HG02938 (cell line): ENCODE measurements around the gene KIRREL3.

ENCODE experiments used
- ATAC-seq: cut with Tn5 transposase; IDR thresholded peaks from one replicate; pipeline ENCODE4 v1.9.1; 2021; ENCODE audit warnings: mild to moderate bottlenecking, moderate library complexity; ENCODE audit not compliant: unreplicated experiment

KIRREL3 gene

GRCh38 chr11:126646701-126647557 is 353.6 kb downstream of the KIRREL3 start:
- ATAC-seq, result no peak

- no peak for ATAC-seq
Measured at GRCh38 chr11:126645186-126645585, 355.4 kb downstream of the KIRREL3 start.

GRCh38 chr11:126640186-126640585 is 360.4 kb downstream of the KIRREL3 start:
- no peak for ATAC-seq

- ATAC-seq, result no peak
Measured at GRCh38 chr11:126639692-126640091, 360.9 kb downstream of the KIRREL3 start.

GRCh38 chr11:126638648-126639047 is 361.9 kb downstream of the KIRREL3 start:
- ATAC-seq, result no peak

- no peak for ATAC-seq
Measured at GRCh38 chr11:126637795-126638175, 362.8 kb downstream of the KIRREL3 start.

- ATAC-seq, result no peak
Measured at GRCh38 chr11:126636911-126637794, 363.4 kb downstream of the KIRREL3 start.

- no peak for ATAC-seq
Measured at GRCh38 chr11:126635511-126635910, 365.1 kb downstream of the KIRREL3 start.

- no peak for ATAC-seq
Measured at GRCh38 chr11:126634963-126635362, 365.6 kb downstream of the KIRREL3 start.

GRCh38 chr11:126633330-126633729 is 367.2 kb downstream of the KIRREL3 start:
- no peak for ATAC-seq

- no peak for ATAC-seq
Measured at GRCh38 chr11:126630893-126631798, 369.4 kb downstream of the KIRREL3 start.

GRCh38 chr11:126630488-126630887 is 370.1 kb downstream of the KIRREL3 start:
- ATAC-seq, result no peak

- ATAC-seq, result no peak
Measured at GRCh38 chr11:126628790-126629621, 371.6 kb downstream of the KIRREL3 start.

- ATAC-seq, result no peak
Measured at GRCh38 chr11:126628450-126628789, 372.1 kb downstream of the KIRREL3 start.

GRCh38 chr11:126627421-126627820 is 373.1 kb downstream of the KIRREL3 start:
- ATAC-seq, result no peak

GRCh38 chr11:126624506-126624905 is 376.1 kb downstream of the KIRREL3 start:
- ATAC-seq, result no peak

- no peak for ATAC-seq
Measured at GRCh38 chr11:126619516-126619915, 381.1 kb downstream of the KIRREL3 start.

- ATAC-seq, result no peak
Measured at GRCh38 chr11:126615845-126616244, 384.7 kb downstream of the KIRREL3 start.

GRCh38 chr11:126613272-126613671 is 387.3 kb downstream of the KIRREL3 start:
- no peak for ATAC-seq

GRCh38 chr11:126612671-126613070 is 387.9 kb downstream of the KIRREL3 start:
- no peak for ATAC-seq
